HepG2 (cell line): Measurements from ENCODE around the gene PRDX2. TPM values are rescaled to one million over a fixed set of nuclear protein-coding genes. Genes with fewer than 3 reads are reported as not detected.

ENCODE experiments used
- AFF4 ChIP-seq: sonication (generic); formaldehyde crosslinking; IDR thresholded peaks from 2 replicates; pipeline ENCODE4 v1.4.0; 2020; ENCODE audit warnings: missing genetic modification reagents
- HNF4G ChIP-seq, 2 experiments: sonication (generic) in 1 of 2; formaldehyde crosslinking in 1 of 2; IDR thresholded peaks; 2 replicates each; pipeline versions ENCODE4 v1.4.0 to v1.6.1; 2011 to 2020; ENCODE audit warnings: borderline replicate concordance in 2 of 2, low read depth in 2 of 2, mild to moderate bottlenecking in 2 of 2, low read length in 1 of 2, missing genetic modification reagents in 1 of 2, moderate library complexity in 1 of 2
- HOXA7 ChIP-seq: sonication (generic); formaldehyde crosslinking; IDR thresholded peaks from 2 replicates; pipeline ENCODE4 v1.8.1; 2022; ENCODE audit warnings: mild to moderate bottlenecking, missing genetic modification reagents, moderate library complexity
- IRF2 ChIP-seq: IDR thresholded peaks from 2 replicates; pipeline ENCODE4 v1.6.1; 2018; ENCODE audit warnings: missing genetic modification reagents, missing compliant biosample characterization
- JUNB ChIP-seq: sonication (generic); formaldehyde crosslinking; IDR thresholded peaks from 2 replicates; pipeline ENCODE4 v1.8.0; 2022; ENCODE audit warnings: missing genetic modification reagents, mild to moderate bottlenecking, borderline replicate concordance
- MAFK ChIP-seq, 2 experiments: IDR thresholded peaks in 1 of 2; conservative IDR thresholded peaks in 1 of 2; 2 replicates each; pipeline ENCODE4 v1.6.1; 2011; ENCODE audit warnings: improper control_type of control experiment in 2 of 2, low read length in 2 of 2
- NR3C1 ChIP-seq: sonication (generic); formaldehyde crosslinking; IDR thresholded peaks from 2 replicates; pipeline ENCODE4 v1.4.0; 2020; ENCODE audit warnings: missing genetic modification reagents
- SCMH1 ChIP-seq: sonication (generic); formaldehyde crosslinking; IDR thresholded peaks from 2 replicates; pipeline ENCODE4 v1.9.0; 2021; ENCODE audit warnings: missing genetic modification reagents, mild to moderate bottlenecking, borderline replicate concordance
- YEATS4 ChIP-seq: sonication (generic); formaldehyde crosslinking; IDR thresholded peaks from 2 replicates; pipeline ENCODE4 v1.4.0; 2020; ENCODE audit warnings: missing genetic modification reagents, borderline replicate concordance
- ZHX2 ChIP-seq, 2 experiments: sonication (generic) in 1 of 2; formaldehyde crosslinking in 1 of 2; IDR thresholded peaks; 2 replicates each; pipeline versions ENCODE4 v1.6.1 to v1.9.0; 2014 to 2022; ENCODE audit warnings: antibody characterized with exemption in 1 of 2, borderline replicate concordance in 1 of 2, inconsistent platforms in 1 of 2, low read depth in 1 of 2, missing genetic modification reagents in 1 of 2
- ZNF256 ChIP-seq: sonication (generic); formaldehyde crosslinking; conservative IDR thresholded peaks from 2 replicates; pipeline ENCODE4 v1.4.0; 2020; ENCODE audit warnings: missing genetic modification reagents
- ZNF451 ChIP-seq: sonication (generic); formaldehyde crosslinking; IDR thresholded peaks from 2 replicates; pipeline ENCODE4 v1.5.0; 2020; ENCODE audit warnings: mild to moderate bottlenecking, missing genetic modification reagents
- ZNF549 ChIP-seq: sonication (generic); formaldehyde crosslinking; IDR thresholded peaks from 2 replicates; pipeline ENCODE4 v1.5.0; 2020; ENCODE audit warnings: missing genetic modification reagents
- ZNF800 ChIP-seq: sonication (generic); formaldehyde crosslinking; IDR thresholded peaks from 2 replicates; pipeline ENCODE4 v1.4.0; 2020; ENCODE audit warnings: missing genetic modification reagents
- ZSCAN12 ChIP-seq: sonication (generic); formaldehyde crosslinking; IDR thresholded peaks from 2 replicates; pipeline ENCODE4 v1.9.0; 2021; ENCODE audit warnings: mild to moderate bottlenecking, missing genetic modification reagents
- ZSCAN9 ChIP-seq: IDR thresholded peaks from 2 replicates; pipeline ENCODE4 v1.6.1; 2016; ENCODE audit warnings: borderline replicate concordance
- polyA plus RNA-seq, 8 experiments: library from polyadenylated mRNA; depleted of rRNA in 3 of 8; stranded (reverse) in 7 of 8; unstranded in 1 of 8; fragments of >200 nt; fragmentation: Illumina TruSeq in 4 of 8; extraction: Trizol in 4 of 8; gene quantifications; 2 replicates each; pipeline versions ENCODE4 v1.2.1 to v1.2.3, GENCODE V29; 2011 to 2016; ENCODE audit warnings: low read depth in 4 of 8, missing spikeins in 1 of 8, mixed read lengths in 1 of 8; ENCODE audit not compliant: insufficient read depth in 1 of 8
- total RNA-seq, 5 experiments: library from RNA; depleted of rRNA; stranded (reverse); fragments of >200 nt; fragmentation: Illumina TruSeq; extraction: Trizol; gene quantifications; 2 replicates each; pipeline ENCODE4 v1.2.3, GENCODE V29; 2016; ENCODE audit warnings: low read depth in 1 of 5

The PRDX2 gene
- total and polyA plus RNA-seq, 2 of the 13 experiments (the other 11 are each of a cell fraction or from before 2014, with no cell fraction given), result 218 to 381 TPM

GRCh38 chr19:12806242-12807081 is 4.9 kb upstream of the PRDX2 start, which contains the start of gene RNASEH2A (continued):
- TF ChIP-seq ZHX2 (IDR thresholded peaks at IDR 0.05; ENCODE audit: low read depth), result no peak
- peak; percentile 90; the same call in 1 of the 2 replicates for TF ChIP-seq ZHX2 (CRISPR knock-in tag; IDR thresholded peaks at IDR 0.05; ENCODE audit: borderline replicate concordance)
- TF ChIP-seq ZNF256 (CRISPR knock-in tag), result 0 out of 2 replicates have a peak, but pooled peaks have one; percentile 32
- TF ChIP-seq HOXA7 (CRISPR knock-in tag), result no peak
- TF ChIP-seq MAFK (conservative IDR thresholded peaks at IDR 0.05 in 1 of 2, IDR thresholded peaks at IDR 0.05 in 1 of 2; ENCODE audit: low read length in 2 of 2), result no peak
- 0 out of 2 replicates have a peak, but pooled peaks have one; percentile 41 for TF ChIP-seq JUNB (CRISPR knock-in tag)
- TF ChIP-seq ZSCAN12 (CRISPR knock-in tag), result peak; percentile 53; the same call in 1 of the 2 replicates
- peak; percentile 88 for TF ChIP-seq IRF2 (CRISPR knock-in tag)
- TF ChIP-seq HNF4G (IDR thresholded peaks at IDR 0.05; ENCODE audit: borderline replicate concordance, low read depth, low read length), result no peak
- no peak for TF ChIP-seq HNF4G (CRISPR knock-in tag; IDR thresholded peaks at IDR 0.05; ENCODE audit: borderline replicate concordance, low read depth)
- TF ChIP-seq SCMH1 (CRISPR knock-in tag), result no peak
- TF ChIP-seq YEATS4 (CRISPR knock-in tag), result peak; percentile 83
- no peak for TF ChIP-seq AFF4
- TF ChIP-seq NR3C1 (CRISPR knock-in tag), result no peak
- no peak for TF ChIP-seq ZNF549 (CRISPR knock-in tag)
- TF ChIP-seq ZSCAN9 (CRISPR knock-in tag), result peak; percentile 63; the same call in 1 of the 2 replicates
- TF ChIP-seq ZNF451 (CRISPR knock-in tag), result peak; percentile 62; the same call in 1 of the 2 replicates
- peak; percentile 69; the same call in 1 of the 2 replicates for TF ChIP-seq ZNF800 (CRISPR knock-in tag)
